Upper lobe of right lung (tissue), 1 donor: ENCODE data around the gene BIVM. TPM values are rescaled to one million over a fixed set of nuclear protein-coding genes. Genes with fewer than 3 reads are reported as not detected.

Source experiments
- ATAC-seq: fragments of 200-7000 bp; cut with Tn5 transposase; one replicate; pipeline ENCODE4 v1.9.1; 2020; ENCODE audit warnings: mild to moderate bottlenecking, moderate library complexity
- DNase-seq: peaks from one replicate; pipeline ENCODE4 v3.0.0-alpha.2; 2020
- H3K27ac ChIP-seq: fragments of 200-600 bp; one replicate; pipeline ENCODE4 v1.8.0; 2022
- H3K27me3 ChIP-seq: fragments of 200-600 bp; one replicate; pipeline ENCODE4 v1.8.0; 2022; ENCODE audit warnings: mild to moderate bottlenecking
- H3K36me3 ChIP-seq: fragments of 200-600 bp; one replicate; pipeline ENCODE4 v1.8.0; 2022
- H3K4me1 ChIP-seq: fragments of 200-600 bp; one replicate; pipeline ENCODE4 v1.8.0; 2022
- H3K4me3 ChIP-seq: fragments of 200-600 bp; one replicate; pipeline ENCODE4 v1.8.0; 2022; ENCODE audit warnings: mild to moderate bottlenecking
- H3K9me3 ChIP-seq: fragments of 200-600 bp; one replicate; pipeline ENCODE4 v1.8.0; 2022
- CTCF ChIP-seq: fragments of 200-600 bp; IDR thresholded peaks from one replicate; pipeline ENCODE4 v1.8.0; 2022; ENCODE audit warnings: antibody characterized with exemption
- intact Hi-C: fragments of 100-400 bp; cut with DNase I; formaldehyde crosslinking; loops from one replicate; pipeline ENCODE4 v1.11.0; 2022
- total RNA-seq: library from RNA; stranded (reverse); fragmentation: NEBNext Ultra II Directional; extraction: Animal tissue kit (Norgen Biotek cat#: 25700); gene quantifications from one replicate; pipeline ENCODE4 v1.2.1, GENCODE V29; 2021
- donor health status: DM: no; HTN: yes; CAD: no; lungs with severe emphysema.

Gene BIVM
- total RNA-seq, 1 donor from 2014 or later, result 16.1 TPM

- H3K27me3 ChIP-seq, result no peaks in the 10 kb centered on the region
- peaks cover 13% of the 10 kb centered on the region for H3K4me1 ChIP-seq
- H3K36me3 ChIP-seq, result no peaks in the 10 kb centered on the region
- peak within 1 kb of the TSS; percentile 92 for H3K4me3 ChIP-seq
- ATAC-seq (peak; percentile 95), DNase-seq (peak; percentile 96)
- no peaks in the 10 kb centered on the region for H3K9me3 ChIP-seq
- TF ChIP-seq CTCF, result no peak
- intact Hi-C loops, result no loop called here
- peak within 1 kb of the TSS; percentile 98 for H3K27ac ChIP-seq
Observed at GRCh38 chr13:102845630-102846260, 46.8 kb downstream of the BIVM start, which contains the start of gene ERCC5. ERCC5 (plus strand) TSS chr13:102846032; CDS start chr13:102846267, 235 bp downstream.

- intact Hi-C loops, result no loop called here
Observed at GRCh38 chr13:102846261-102847015, 47.5 kb downstream of the BIVM start.

GRCh38 chr13:102847272-102848234 lies 48.6 kb downstream of the BIVM start:
- ATAC-seq (no peak), DNase-seq (no peak)
- H3K27ac ChIP-seq, result peak overlapping the region; percentile 98
- peak overlapping the region; percentile 92 for H3K4me3 ChIP-seq
- intact Hi-C loops, result no loop called here
- peaks cover 13% of the 10 kb centered on the region for H3K4me1 ChIP-seq
- H3K36me3 ChIP-seq, result peaks cover 9% of the 10 kb centered on the region
- no peaks in the 10 kb centered on the region for H3K27me3 ChIP-seq
- peak; percentile 69 for TF ChIP-seq CTCF
- no peaks in the 10 kb centered on the region for H3K9me3 ChIP-seq

More at GRCh38 chr13:102846261-102847015, 47.5 kb downstream of the BIVM start:
- Histone ChIP-seq H3K9me3 (no peaks in the 10 kb centered on the region), H3K4me1 (peaks cover 13% of the 10 kb centered on the region), H3K36me3 (no peaks in the 10 kb centered on the region), H3K27ac (peak overlapping the region; percentile 98), H3K27me3 (no peaks in the 10 kb centered on the region), H3K4me3 (peak overlapping the region; percentile 92)
- peak; percentile 50 for ATAC-seq
- DNase-seq, result peak; percentile 72
- TF ChIP-seq CTCF, result no peak

GRCh38 chr13:102848956-102849355 lies 50.0 kb downstream of the BIVM start:
- DNase-seq, result no peak
- Histone ChIP-seq H3K4me3 (no peak overlapping the region), H3K27ac (no peak overlapping the region), H3K36me3 (peaks cover 23% of the 10 kb centered on the region), H3K9me3 (no peaks in the 10 kb centered on the region), H3K4me1 (peaks cover 13% of the 10 kb centered on the region), H3K27me3 (no peaks in the 10 kb centered on the region)
- ATAC-seq, result no peak
- intact Hi-C loops, result no loop called here
- TF ChIP-seq CTCF, result no peak

- no peak overlapping the region for H3K27ac ChIP-seq
- intact Hi-C loops, result no loop called here
- no peak for TF ChIP-seq CTCF
- H3K36me3 ChIP-seq, result peaks cover 59% of the 10 kb centered on the region
- DNase-seq (no peak), ATAC-seq (no peak)
- no peaks in the 10 kb centered on the region for H3K9me3 ChIP-seq
- no peaks in the 10 kb centered on the region for H3K27me3 ChIP-seq
- peaks cover 5% of the 10 kb centered on the region for H3K4me1 ChIP-seq
- no peak overlapping the region for H3K4me3 ChIP-seq
Observed at GRCh38 chr13:102852556-102852955, 53.6 kb downstream of the BIVM start.
